Suprapubic skin (tissue), 4 donors: Measurements from ENCODE around the gene PRR14.

Experiments used
- CTCF ChIP-seq, 2 donors: fragments of 200-600 bp in 1 of 2; fragments of 450-650 bp in 1 of 2; sonication (generic) in 1 of 2; IDR thresholded peaks; one replicate each; pipeline ENCODE4 v1.5.1; 2016 to 2019; ENCODE audit warnings: antibody characterized with exemption in 2 of 2, mild to moderate bottlenecking in 1 of 2, moderate library complexity in 1 of 2
- POLR2A ChIP-seq, 2 donors: fragments of 450-650 bp; IDR thresholded peaks; one replicate each; pipeline ENCODE4 v1.6.1; 2017; ENCODE audit warnings: antibody characterized with exemption in 2 of 2, mild to moderate bottlenecking in 2 of 2, moderate library complexity in 2 of 2
- POLR2AphosphoS5 ChIP-seq, 3 donors: sonication (generic); formaldehyde crosslinking; IDR thresholded peaks; one replicate each; pipeline ENCODE4 v1.6.1; 2017; ENCODE audit warnings: antibody characterized with exemption in 3 of 3

- TF ChIP-seq CTCF (IDR thresholded peaks at IDR 0.05) (peak in 1 of 2 donors; percentile 28), POLR2A (IDR thresholded peaks at IDR 0.05) (no peak), POLR2AphosphoS5 (IDR thresholded peaks at IDR 0.05) (no peak)
Observed at GRCh38 chr16:30637944-30638343, 12.8 kb upstream of the PRR14 start.
